ENCODE results near the gene ST6GALNAC6.

ST6GALNAC6 gene

DNA sequence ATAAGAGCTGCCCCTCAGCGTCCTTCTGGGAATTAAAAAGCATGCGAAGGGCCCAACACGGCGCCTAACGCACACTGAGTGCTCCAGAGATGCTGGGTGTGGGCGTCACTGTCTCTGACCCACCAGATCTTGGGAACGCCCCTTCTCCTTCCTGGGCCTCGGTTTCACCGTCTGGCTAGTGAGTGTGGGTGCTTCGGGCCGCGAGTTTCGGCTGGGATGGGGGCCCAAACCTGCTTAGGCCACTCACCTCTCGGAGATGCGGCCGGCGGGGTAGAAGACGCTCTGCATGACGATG, 27.4 kb upstream of the ST6GALNAC6 start:
- no peak overlapping the region for H3K27ac ChIP-seq
- H4K20me1 ChIP-seq = peaks cover 90% of the 10 kb centered on the region
- TF ChIP-seq Cebpa-rat (IDR thresholded peaks at IDR 0.05) = no peak
- peaks cover 82% of the 10 kb centered on the region for H3K27me3 ChIP-seq
- H3K9me3 ChIP-seq = no peaks in the 10 kb centered on the region
- no peaks in the 10 kb centered on the region for H3K36me3 ChIP-seq
- H3K9ac ChIP-seq = 0 out of 2 replicates have a peak overlapping the region, but pooled peaks have one; percentile 18
- H3K4me1 ChIP-seq = peaks cover 35% of the 10 kb centered on the region
- peak overlapping the region; percentile 57 for H3K4me3 ChIP-seq
- peak overlapping the region; percentile 78 for H3K4me2 ChIP-seq

DNA sequence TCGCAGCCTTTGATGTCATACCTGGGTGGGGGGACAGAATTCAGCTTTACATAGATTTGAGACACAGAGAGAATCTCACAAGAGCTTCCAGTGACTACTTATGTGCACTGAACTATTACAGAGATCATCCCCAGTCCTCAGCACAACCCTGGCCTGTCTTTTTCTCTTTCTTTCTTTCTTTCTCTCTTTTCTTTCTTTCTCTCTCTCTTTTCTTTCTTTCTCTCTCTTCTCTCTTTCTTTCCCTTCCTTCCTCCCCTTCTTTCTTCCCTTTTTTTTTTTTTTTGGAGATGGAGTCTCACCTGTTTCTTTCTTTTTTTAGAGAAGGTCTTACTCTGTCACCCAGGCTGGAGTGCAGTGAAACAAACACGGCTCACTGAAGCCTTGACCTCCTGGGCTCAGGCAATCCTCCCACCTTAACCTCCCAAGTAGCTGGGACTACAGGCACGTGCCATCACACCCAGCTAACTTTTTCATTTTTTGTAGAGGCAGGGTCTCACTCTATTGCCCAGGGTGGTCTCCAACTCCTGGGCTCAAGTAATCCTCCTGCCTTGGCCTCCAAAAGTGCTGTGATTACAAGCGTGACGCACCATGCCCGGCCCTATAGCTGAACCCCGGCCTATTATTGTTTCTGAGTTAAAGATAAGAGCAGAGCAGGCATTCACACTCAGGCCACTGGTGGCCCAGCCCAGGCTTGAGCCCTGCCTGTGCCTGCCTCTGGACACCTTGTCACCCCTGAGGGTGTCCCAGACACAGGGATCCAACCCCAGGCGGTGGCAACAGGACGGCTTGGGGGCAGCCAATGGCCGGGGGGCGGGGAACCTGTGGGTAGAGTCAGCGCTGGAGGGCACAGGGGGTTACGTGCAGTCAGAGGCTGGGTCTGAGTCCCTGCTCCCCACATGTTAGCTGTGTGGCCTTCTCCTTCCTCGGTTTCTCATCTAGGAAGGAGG, 26.8 kb upstream of the ST6GALNAC6 start:
- Histone ChIP-seq H3K4me2 (peak overlapping the region; percentile 78), H3K27me3 (peaks cover 84% of the 10 kb centered on the region), H3K9ac (no peak overlapping the region), H3K4me3 (peak overlapping the region; percentile 57; the same call in 1 of the 2 replicates), H4K20me1 (peaks cover 86% of the 10 kb centered on the region), H3K4me1 (peaks cover 35% of the 10 kb centered on the region), H3K36me3 (no peaks in the 10 kb centered on the region), H3K9me3 (no peaks in the 10 kb centered on the region), H3K27ac (no peak overlapping the region)
- no peak for TF ChIP-seq Cebpa-rat (IDR thresholded peaks at IDR 0.05)

DNA sequence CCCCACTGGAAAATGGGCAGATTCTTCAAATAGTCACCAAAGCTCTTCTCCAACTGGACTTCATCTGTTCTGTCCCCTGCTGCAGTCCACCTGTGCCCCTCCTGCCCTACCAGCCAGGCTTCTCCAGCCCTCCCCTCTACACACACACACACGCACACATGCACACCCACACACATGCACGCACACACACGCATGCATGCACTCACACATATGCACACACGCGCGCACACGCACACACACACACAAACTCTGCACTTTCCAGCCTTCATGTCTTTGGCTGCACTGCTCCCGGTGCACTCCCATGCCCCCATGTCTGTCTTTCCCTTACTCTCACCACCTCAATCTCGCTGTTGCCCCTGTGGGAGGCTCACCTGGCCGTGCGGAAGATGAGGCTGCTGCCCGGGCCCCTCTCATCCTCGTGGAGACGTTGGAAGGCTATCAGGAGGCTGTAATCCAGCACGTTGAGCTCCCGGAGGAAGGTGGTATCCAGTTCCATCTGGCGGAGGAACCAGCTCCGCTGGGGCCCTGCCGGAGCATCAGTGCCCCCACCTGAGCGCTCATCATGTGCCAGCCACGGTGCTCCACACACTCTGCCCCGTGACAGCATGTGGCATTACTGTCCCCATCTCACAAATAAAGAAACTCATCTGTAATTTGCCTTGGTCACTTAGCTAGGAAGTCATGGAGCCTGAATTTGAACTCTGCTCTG, 25.5 kb upstream of the ST6GALNAC6 start:
- Histone ChIP-seq H3K9me3 (no peaks in the 10 kb centered on the region), H3K4me2 (no peak overlapping the region), H3K36me3 (no peaks in the 10 kb centered on the region), H3K4me3 (no peak overlapping the region), H3K27me3 (peaks cover 77% of the 10 kb centered on the region), H3K9ac (no peak overlapping the region), H3K27ac (no peak overlapping the region), H3K4me1 (peaks cover 36% of the 10 kb centered on the region), H4K20me1 (peaks cover 76% of the 10 kb centered on the region)
- TF ChIP-seq Cebpa-rat (IDR thresholded peaks at IDR 0.05) = no peak

DNA sequence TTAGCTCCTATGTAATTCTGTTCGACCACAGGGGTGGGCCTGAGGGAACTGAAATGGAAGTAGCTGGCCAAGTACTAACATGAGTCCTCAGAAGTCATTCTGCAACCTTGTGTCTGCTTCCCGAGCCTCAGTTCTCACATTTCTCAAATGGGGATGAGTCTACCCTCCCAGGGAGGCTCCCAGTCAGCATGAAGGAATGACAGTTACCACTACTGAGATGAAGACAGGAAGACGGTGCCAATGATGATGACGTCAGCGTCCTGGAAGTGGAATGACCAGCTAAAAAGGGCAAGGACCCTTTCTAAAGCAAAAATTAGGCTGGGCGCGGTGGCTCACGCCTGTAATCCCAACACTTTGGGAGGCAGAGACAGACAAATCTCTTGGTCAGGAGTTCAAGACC, 24.4 kb upstream of the ST6GALNAC6 start:
- no peak for TF ChIP-seq Cebpa-rat (IDR thresholded peaks at IDR 0.05)
- Histone ChIP-seq H3K36me3 (no peaks in the 10 kb centered on the region), H3K27ac (no peak overlapping the region), H3K9ac (no peak overlapping the region), H3K4me3 (no peak overlapping the region), H3K4me2 (no peak overlapping the region), H3K9me3 (no peaks in the 10 kb centered on the region), H4K20me1 (peaks cover 65% of the 10 kb centered on the region), H3K27me3 (peaks cover 65% of the 10 kb centered on the region), H3K4me1 (peaks cover 43% of the 10 kb centered on the region)

DNA sequence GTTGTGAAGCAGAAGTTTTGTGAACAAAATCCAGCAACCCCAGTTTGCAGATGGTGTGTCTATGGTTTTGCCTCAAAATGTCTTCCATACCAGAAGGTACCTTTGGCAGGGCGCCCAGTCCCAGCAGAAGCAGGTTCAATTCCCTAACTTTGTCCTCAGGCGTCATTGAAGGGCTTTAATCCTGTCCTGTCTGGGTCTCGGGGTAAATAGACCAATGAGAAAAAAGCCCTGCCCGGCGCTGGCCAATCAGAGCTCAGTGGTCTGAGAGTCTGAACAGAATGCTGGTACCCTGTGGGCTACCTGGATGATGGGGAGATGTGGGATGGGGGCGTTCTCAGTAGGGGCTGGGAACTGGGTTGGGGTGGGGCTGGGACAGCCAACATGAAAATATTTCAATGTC, 23.6 kb upstream of the ST6GALNAC6 start:
- no peak for TF ChIP-seq Cebpa-rat (IDR thresholded peaks at IDR 0.05)

DNA sequence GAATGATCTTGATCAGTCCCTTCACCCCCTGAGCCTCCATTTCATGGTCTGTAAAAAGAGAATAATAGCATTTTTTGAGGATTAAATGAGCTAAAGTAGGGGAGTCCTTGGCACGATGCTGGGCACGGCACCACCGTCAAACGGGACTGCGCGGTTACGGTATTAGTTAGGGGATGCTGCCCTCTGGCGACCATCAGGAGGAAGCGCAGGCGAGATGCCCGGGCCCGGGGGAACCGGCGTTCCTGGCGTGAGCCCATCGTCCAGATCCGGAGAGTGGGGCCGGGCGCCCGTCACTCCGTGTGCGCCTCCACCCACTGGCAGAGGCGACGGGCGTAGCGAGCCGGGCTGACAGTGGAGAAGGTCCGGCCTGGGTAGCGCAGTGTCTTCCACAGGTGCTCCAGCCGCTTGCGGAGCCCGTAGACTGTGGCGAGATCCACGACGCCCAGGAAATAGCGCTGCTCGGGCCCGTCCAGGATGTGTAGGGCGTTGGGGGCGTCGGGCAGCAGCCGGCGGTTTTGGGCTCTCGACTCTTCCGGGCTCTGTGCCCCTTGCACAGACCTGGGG, 22.2 kb upstream of the ST6GALNAC6 start:
- Histone ChIP-seq H3K4me3 (peak overlapping the region; percentile 52; the same call in 1 of the 2 replicates), H3K36me3 (no peaks in the 10 kb centered on the region), H3K27ac (no peak overlapping the region), H3K4me2 (peak overlapping the region; percentile 91), H4K20me1 (peaks cover 48% of the 10 kb centered on the region), H3K9ac (0 out of 2 replicates have a peak overlapping the region, but pooled peaks have one; percentile 49), H3K27me3 (peaks cover 44% of the 10 kb centered on the region), H3K9me3 (no peaks in the 10 kb centered on the region), H3K4me1 (peaks cover 54% of the 10 kb centered on the region)
- TF ChIP-seq Cebpa-rat (IDR thresholded peaks at IDR 0.05) = no peak

More for the DNA sequence above, 23.6 kb upstream of the ST6GALNAC6 start:
- Histone ChIP-seq H3K9me3 (no peaks in the 10 kb centered on the region), H3K4me2 (no peak overlapping the region), H3K9ac (no peak overlapping the region), H3K36me3 (no peaks in the 10 kb centered on the region), H3K4me1 (peaks cover 51% of the 10 kb centered on the region), H3K27ac (no peak overlapping the region), H3K27me3 (peaks cover 58% of the 10 kb centered on the region), H3K4me3 (no peak overlapping the region), H4K20me1 (peaks cover 58% of the 10 kb centered on the region)

DNA sequence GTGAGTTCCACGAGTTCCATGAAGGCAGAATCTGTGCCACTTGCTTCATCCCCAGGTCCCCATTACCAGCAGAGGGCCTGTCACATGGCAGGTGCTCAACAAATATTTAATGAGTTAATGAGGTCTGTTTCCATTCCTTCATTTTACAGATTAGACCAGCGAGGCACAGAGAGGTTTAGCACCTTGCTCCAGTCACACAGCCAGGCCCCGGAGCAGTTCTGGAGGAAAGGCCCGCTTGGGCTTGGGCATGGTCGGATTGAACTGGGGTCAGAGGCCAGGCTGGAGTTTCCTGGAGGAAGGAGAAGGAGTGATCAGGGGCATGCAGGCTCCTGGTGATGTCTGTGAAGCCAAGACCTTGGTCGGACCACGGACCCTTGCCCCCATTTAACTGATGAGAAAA, 21.4 kb upstream of the ST6GALNAC6 start:
- Histone ChIP-seq H4K20me1 (peaks cover 39% of the 10 kb centered on the region), H3K4me1 (peaks cover 51% of the 10 kb centered on the region), H3K4me3 (no peak overlapping the region), H3K4me2 (peak overlapping the region; percentile 91), H3K9ac (no peak overlapping the region), H3K9me3 (no peaks in the 10 kb centered on the region), H3K36me3 (no peaks in the 10 kb centered on the region), H3K27ac (peak overlapping the region; percentile 7; the same call in 1 of the 2 replicates), H3K27me3 (peaks cover 36% of the 10 kb centered on the region)
- no peak for TF ChIP-seq Cebpa-rat (IDR thresholded peaks at IDR 0.05)

DNA sequence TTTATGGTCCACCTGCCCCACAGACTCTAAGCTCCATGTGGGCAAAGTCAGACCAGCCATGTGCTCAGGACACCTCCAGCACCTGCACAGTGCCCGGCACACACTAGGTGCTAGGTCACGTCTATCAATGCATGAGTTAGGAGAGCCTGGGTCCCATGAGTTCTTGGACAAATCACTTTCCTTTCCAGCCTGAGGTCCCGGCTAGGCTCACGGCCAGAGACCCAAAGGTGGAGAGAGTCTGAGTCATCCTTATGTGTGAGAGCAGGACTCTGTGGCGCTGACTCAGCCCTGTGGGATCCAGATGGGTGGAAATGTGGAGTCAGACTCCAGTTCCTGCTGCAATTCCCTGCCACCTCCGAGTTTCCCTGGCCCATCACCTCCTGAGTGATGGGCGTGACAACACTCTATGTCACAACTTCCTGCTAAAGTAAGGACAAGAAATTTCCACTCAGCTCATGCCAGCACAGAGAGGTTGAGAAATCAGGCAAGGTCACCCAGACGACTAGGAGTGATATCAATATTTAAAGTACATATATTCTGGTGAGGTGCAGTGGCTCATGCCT, 19.9 kb upstream of the ST6GALNAC6 start:
- Histone ChIP-seq H3K4me2 (peak overlapping the region; percentile 84), H3K4me3 (no peak overlapping the region), H3K36me3 (peaks cover 8% of the 10 kb centered on the region), H3K9me3 (no peaks in the 10 kb centered on the region), H3K27me3 (peaks cover 21% of the 10 kb centered on the region; the same call in 1 of the 2 replicates), H3K4me1 (peaks cover 64% of the 10 kb centered on the region), H4K20me1 (peaks cover 31% of the 10 kb centered on the region; the same call in 1 of the 2 replicates), H3K9ac (peak overlapping the region; percentile 12; the same call in 1 of the 2 replicates), H3K27ac (peak overlapping the region; percentile 82)
- TF ChIP-seq Cebpa-rat (IDR thresholded peaks at IDR 0.05) = no peak

All from BLaER1 (cell line).